ENCODE data around the gene L1TD1.

Gene L1TD1

GRCh38 chr1:62260688-62261087 is 66.0 kb downstream of the L1TD1 start:
- H3K27ac ChIP-seq (ENCODE audit: low read depth, low read length): no peak overlapping the region
- H3K4me3 ChIP-seq (ENCODE audit: low read depth, low read length): no peak overlapping the region
- no peak overlapping the region for H3K9ac ChIP-seq (ENCODE audit: low read length)
- H3K9me3 ChIP-seq (ENCODE audit: control insufficient read depth, insufficient read depth, low read depth, low read length): no peaks in the 10 kb centered on the region
- no peaks in the 10 kb centered on the region for H3K27me3 ChIP-seq (ENCODE audit: control insufficient read depth, insufficient read depth, low read length)
- H3K36me3 ChIP-seq (ENCODE audit: control insufficient read depth, insufficient read depth, low read length): no peaks in the 10 kb centered on the region
- H3K4me1 ChIP-seq (ENCODE audit: control insufficient read depth, insufficient read depth, low read length): peaks cover 10% of the 10 kb centered on the region; the same call in 1 of the 2 replicates

Measured in HUES6 (cell line).